Spleen (tissue), 7 donors: Measurements from ENCODE around the gene SMC1A.

Experiments
- POLR2A ChIP-seq, 3 donors: fragments of 450-650 bp; IDR thresholded peaks; one replicate each; pipeline ENCODE4 v1.5.1; 2017; ENCODE audit warnings: antibody characterized with exemption in 3 of 3, mild to moderate bottlenecking in 1 of 3
- POLR2AphosphoS5 ChIP-seq, 3 donors: sonication (generic); formaldehyde crosslinking; IDR thresholded peaks; one replicate each; pipeline ENCODE4 v1.5.1; 2017; ENCODE audit warnings: antibody characterized with exemption in 3 of 3
- TF ChIP-seq, protein P1 (sequence below), 11 experiments: fragments of 200-600 bp in 7 of 11; fragments of 450-650 bp in 4 of 11; sonication (generic) in 4 of 11; IDR thresholded peaks in 8 of 11; conservative IDR thresholded peaks in 3 of 11; 1 replicate in 7 of 11; 2 replicates in 4 of 11; pipeline versions ENCODE4 v1.4.0 to v1.8.0; 2016 to 2021; ENCODE audit warnings: antibody characterized with exemption in 11 of 11, inconsistent platforms in 4 of 11, mild to moderate bottlenecking in 1 of 11
- donor health status: DM: no; HTN: no; CAD: no; lungs with moderate emphysema.
- donor health status: DM: no; HTN: no; CAD: no.
- donor health status: DM: no; HTN: no; CAD: no.

DNA sequence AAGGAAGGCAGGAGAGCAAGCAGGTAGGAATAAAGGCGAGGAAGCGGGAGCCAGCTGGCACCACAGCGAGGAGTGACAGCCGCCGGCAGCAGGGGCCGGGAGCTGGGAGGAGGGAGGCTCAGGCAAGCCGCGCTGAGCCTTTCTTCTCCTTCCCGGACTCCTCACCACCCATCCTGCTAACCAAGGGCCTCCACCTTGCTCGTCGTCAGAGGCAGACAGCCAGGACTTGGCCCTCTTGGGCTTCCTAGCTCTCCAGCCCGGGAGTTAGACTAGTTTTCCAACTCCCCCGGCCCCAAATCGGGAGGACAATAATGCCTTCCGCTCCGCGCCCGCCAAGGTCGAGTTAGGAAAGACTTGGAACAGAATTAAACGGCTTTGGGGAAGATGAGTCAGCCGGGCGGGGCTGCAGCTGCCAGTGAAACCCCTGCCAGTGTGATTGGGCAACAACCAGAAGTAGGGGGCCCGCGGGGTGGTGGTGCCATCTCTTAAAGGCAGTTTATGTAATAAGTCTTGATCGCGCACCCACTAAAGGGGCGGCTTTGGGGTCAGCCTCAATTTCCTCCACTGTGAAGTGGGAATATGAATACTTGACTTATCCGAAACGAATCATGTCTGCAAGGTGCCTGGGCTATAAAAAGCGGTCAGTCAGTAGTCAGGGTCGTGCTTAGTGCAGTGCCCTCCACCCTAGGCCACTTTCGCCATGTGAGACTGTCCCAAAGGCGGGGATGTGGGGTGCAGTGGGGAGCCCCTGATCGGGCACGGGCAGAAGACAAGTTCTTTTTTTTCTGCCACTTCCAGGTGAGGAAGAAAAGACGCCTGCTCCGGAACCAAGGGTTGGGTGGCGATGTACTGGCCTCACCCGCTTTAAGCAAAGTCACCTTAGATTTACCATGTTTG lies 18.4 kb upstream of the SMC1A start:
- TF ChIP-seq, protein P1, sequence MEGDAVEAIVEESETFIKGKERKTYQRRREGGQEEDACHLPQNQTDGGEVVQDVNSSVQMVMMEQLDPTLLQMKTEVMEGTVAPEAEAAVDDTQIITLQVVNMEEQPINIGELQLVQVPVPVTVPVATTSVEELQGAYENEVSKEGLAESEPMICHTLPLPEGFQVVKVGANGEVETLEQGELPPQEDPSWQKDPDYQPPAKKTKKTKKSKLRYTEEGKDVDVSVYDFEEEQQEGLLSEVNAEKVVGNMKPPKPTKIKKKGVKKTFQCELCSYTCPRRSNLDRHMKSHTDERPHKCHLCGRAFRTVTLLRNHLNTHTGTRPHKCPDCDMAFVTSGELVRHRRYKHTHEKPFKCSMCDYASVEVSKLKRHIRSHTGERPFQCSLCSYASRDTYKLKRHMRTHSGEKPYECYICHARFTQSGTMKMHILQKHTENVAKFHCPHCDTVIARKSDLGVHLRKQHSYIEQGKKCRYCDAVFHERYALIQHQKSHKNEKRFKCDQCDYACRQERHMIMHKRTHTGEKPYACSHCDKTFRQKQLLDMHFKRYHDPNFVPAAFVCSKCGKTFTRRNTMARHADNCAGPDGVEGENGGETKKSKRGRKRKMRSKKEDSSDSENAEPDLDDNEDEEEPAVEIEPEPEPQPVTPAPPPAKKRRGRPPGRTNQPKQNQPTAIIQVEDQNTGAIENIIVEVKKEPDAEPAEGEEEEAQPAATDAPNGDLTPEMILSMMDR (IDR thresholded peaks at IDR 0.05 in 8 of 11, conservative IDR thresholded peaks at IDR 0.05 in 3 of 11): no peak
- TF ChIP-seq POLR2A (IDR thresholded peaks at IDR 0.05) (no peak), POLR2AphosphoS5 (IDR thresholded peaks at IDR 0.05) (peak in 2 of 3 donors; percentile 29 to 56)
